OCI-LY3 (cell line): ENCODE data around the gene JAZF1.

Experiments
- H2AFZ ChIP-seq: fragments of 200-600, 300-600 bp; shearing (Covaris generic); 2 replicates; pipeline ENCODE4 v1.6.0; 2014; ENCODE audit warnings: antibody characterized with exemption, low read depth, low read length
- H3K27ac ChIP-seq: fragments of 200-600, 300-600 bp; sonication (generic); 2 replicates; pipeline ENCODE4 v1.5.1; 2014; ENCODE audit warnings: mild to moderate bottlenecking, low read length, moderate library complexity, mixed read lengths
- H3K27me3 ChIP-seq: fragments of 200-600, 300-600 bp; sonication (generic); 2 replicates; pipeline ENCODE4 v1.6.1; 2014; ENCODE audit warnings: low read depth, low read length, mixed read lengths
- H3K36me3 ChIP-seq: fragments of 200-600, 300-600 bp; sonication (generic); replicated peaks from 2 replicates; pipeline ENCODE3; 2014; ENCODE audit warnings: low read depth, low read length, mixed read lengths
- H3K4me1 ChIP-seq: fragments of 300-600, 200-600 bp; sonication (generic); 2 replicates; pipeline ENCODE4 v1.6.1; 2014; ENCODE audit warnings: low read length, mixed read lengths
- H3K4me2 ChIP-seq: fragments of 200-600, 300-600 bp; sonication (generic); 2 replicates; pipeline ENCODE4 v1.6.1; 2014; ENCODE audit warnings: low read length, mixed read lengths
- H3K4me3 ChIP-seq: fragments of 300-600, 200-600 bp; sonication (generic); 2 replicates; pipeline ENCODE4 v1.5.1; 2014; ENCODE audit warnings: antibody characterized with exemption, mild to moderate bottlenecking, low read length, moderate library complexity
- H3K79me2 ChIP-seq: fragments of 300-600, 200-600 bp; shearing (Covaris generic); 2 replicates; pipeline ENCODE4 v1.6.1; 2014; ENCODE audit warnings: mild to moderate bottlenecking, low read length, mixed read lengths
- H3K9ac ChIP-seq: fragments of 300-600, 200-600 bp; shearing (Covaris generic); 2 replicates; pipeline ENCODE4 v1.6.0; 2014; ENCODE audit warnings: mild to moderate bottlenecking, low read length, moderate library complexity
- H3K9me3 ChIP-seq: fragments of 200-600, 300-600 bp; shearing (Covaris generic); 2 replicates; pipeline ENCODE4 v1.6.1; 2014; ENCODE audit warnings: low read length, mixed read lengths; ENCODE audit not compliant: insufficient read depth
- H4K20me1 ChIP-seq: fragments of 200-600, 300-600 bp; sonication (generic); 2 replicates; pipeline ENCODE4 v1.6.1; 2016; ENCODE audit warnings: low read length, mixed read lengths; ENCODE audit not compliant: insufficient read depth
- EZH2phosphoT487 ChIP-seq: fragments of 200-600 bp; shearing (Covaris generic); IDR thresholded peaks from 2 replicates; pipeline ENCODE4 v1.6.1; 2018; ENCODE audit warnings: antibody characterized with exemption, mixed run types, low read depth
- TF ChIP-seq, protein P1 (sequence below): fragments of 200-600, 300-600 bp; sonication (generic); IDR thresholded peaks from 2 replicates; pipeline ENCODE4 v1.5.1; 2014; ENCODE audit warnings: antibody characterized with exemption, low read length, low read depth

JAZF1 gene

DNA sequence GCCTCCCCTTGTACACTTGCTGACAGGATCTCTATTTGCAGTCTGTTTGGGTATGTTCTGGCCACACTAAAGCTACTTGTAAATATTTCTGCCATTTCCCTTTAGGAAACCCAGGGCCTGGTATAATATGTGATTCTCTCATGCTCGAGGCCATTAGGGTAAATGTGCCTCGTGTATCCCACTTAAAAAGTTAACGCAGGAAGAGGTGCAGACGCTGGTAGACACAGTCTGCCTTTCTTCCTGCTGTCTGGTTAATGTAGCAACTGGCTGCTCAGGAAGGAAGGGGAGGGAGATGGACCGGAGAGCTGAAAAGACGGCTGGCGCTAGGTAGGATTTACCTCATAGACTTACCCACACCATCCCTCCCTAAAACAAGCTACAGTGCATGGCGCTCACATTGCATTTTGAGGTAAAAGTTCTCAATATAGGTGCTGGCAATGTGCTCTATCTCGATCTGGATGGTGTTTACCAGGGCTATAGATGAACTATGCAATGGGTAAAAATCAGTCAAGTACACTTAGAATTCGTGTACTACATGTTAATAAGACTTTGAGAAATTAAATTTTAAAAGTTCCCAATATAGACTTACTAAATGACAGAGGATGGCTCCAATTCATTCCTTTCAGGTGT lies 125.9 kb downstream of the JAZF1 start:
- TF ChIP-seq, protein P1, sequence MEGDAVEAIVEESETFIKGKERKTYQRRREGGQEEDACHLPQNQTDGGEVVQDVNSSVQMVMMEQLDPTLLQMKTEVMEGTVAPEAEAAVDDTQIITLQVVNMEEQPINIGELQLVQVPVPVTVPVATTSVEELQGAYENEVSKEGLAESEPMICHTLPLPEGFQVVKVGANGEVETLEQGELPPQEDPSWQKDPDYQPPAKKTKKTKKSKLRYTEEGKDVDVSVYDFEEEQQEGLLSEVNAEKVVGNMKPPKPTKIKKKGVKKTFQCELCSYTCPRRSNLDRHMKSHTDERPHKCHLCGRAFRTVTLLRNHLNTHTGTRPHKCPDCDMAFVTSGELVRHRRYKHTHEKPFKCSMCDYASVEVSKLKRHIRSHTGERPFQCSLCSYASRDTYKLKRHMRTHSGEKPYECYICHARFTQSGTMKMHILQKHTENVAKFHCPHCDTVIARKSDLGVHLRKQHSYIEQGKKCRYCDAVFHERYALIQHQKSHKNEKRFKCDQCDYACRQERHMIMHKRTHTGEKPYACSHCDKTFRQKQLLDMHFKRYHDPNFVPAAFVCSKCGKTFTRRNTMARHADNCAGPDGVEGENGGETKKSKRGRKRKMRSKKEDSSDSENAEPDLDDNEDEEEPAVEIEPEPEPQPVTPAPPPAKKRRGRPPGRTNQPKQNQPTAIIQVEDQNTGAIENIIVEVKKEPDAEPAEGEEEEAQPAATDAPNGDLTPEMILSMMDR: no peak
- TF ChIP-seq EZH2phosphoT487: no peak
- Histone ChIP-seq H3K79me2 (no peaks in the 10 kb centered on the region), H2AFZ (no peak overlapping the region), H3K9ac (no peak overlapping the region), H4K20me1 (peaks cover 6% of the 10 kb centered on the region; the same call in 1 of the 2 replicates), H3K27ac (no peak overlapping the region), H3K4me1 (no peaks in the 10 kb centered on the region), H3K27me3 (no peaks in the 10 kb centered on the region), H3K36me3 (no peaks in the 10 kb centered on the region), H3K4me2 (no peak overlapping the region), H3K4me3 (no peak overlapping the region), H3K9me3 (no peaks in the 10 kb centered on the region; the same call in 1 of the 2 replicates)

DNA sequence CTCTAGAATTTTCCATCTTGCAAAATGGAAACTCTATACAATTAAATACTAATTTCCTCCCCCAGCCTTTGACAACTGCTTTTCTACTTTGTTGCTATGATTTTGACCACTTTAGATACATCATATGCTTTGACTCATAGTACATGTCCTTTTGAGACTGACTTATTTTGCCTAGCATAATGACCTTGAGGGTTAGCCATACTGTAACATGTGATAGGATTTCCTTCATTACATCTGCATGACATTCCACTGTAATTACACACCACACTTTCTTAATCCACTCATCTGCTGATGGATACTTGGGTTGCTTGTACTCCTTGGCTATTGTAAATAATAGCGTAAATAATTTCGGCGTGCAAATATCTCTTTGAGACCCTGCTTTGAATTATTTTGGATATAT lies 127.7 kb downstream of the JAZF1 start:
- Histone ChIP-seq H3K4me1 (no peaks in the 10 kb centered on the region), H3K9me3 (no peaks in the 10 kb centered on the region), H3K9ac (no peak overlapping the region), H3K27me3 (peaks cover 4% of the 10 kb centered on the region; the same call in 1 of the 2 replicates), H4K20me1 (peaks cover 6% of the 10 kb centered on the region; the same call in 1 of the 2 replicates), H3K27ac (no peak overlapping the region), H3K4me2 (no peak overlapping the region), H3K79me2 (no peaks in the 10 kb centered on the region), H3K4me3 (no peak overlapping the region), H2AFZ (no peak overlapping the region), H3K36me3 (no peaks in the 10 kb centered on the region)
- no peak for TF ChIP-seq EZH2phosphoT487
- TF ChIP-seq, protein P1: no peak

DNA sequence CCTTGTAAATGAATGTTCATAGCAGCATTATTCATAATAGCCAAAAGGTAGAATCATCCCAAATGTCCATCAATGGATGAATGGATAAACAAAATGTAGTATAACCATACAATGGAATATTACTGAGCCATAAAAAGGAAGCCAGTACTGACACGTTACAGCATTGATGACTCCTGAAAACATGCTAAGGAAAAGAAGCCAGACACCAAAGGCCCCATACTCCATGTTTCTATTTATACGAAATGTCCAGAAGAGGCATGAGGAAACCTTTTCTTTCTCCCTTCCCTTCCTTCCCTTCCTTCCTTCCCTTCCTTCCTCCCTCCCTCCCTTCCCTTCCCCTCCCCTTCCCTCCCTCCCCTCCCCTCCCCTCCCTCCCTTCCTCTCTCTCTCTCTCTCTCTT lies 131.9 kb downstream of the JAZF1 start:
- Histone ChIP-seq H3K27ac (no peak overlapping the region), H3K4me3 (no peak overlapping the region), H3K36me3 (no peaks in the 10 kb centered on the region), H2AFZ (no peak overlapping the region), H3K4me1 (no peaks in the 10 kb centered on the region), H3K9me3 (no peaks in the 10 kb centered on the region), H3K9ac (no peak overlapping the region), H3K4me2 (no peak overlapping the region), H3K79me2 (no peaks in the 10 kb centered on the region), H3K27me3 (peaks cover 21% of the 10 kb centered on the region), H4K20me1 (peaks cover 19% of the 10 kb centered on the region)
- TF ChIP-seq EZH2phosphoT487: no peak
- TF ChIP-seq, protein P1: no peak

DNA sequence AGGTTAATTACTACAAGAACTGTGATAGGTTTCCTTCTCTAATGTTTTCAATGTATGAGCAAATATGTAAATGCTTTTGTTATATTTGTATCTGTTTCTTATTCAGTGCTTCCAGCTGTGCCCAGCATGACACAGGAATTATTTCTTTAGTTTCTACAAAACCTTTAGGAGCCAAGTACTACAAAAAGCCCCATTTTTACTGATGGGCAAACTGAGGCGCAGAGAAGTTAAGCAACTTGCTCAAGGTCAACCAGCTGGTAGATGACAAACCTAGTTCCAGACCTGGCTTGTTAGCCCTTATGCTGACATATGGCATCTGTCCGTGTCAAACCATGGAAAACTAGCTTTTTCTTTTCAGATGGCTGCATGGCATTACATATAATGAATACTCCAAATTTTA lies 134.6 kb downstream of the JAZF1 start:
- no peak overlapping the region for H3K27ac ChIP-seq

More for the DNA sequence above, 134.6 kb downstream of the JAZF1 start:
- H2AFZ ChIP-seq: no peak overlapping the region
- H3K4me2 ChIP-seq: no peak overlapping the region
- no peaks in the 10 kb centered on the region for H3K9me3 ChIP-seq
- no peak for TF ChIP-seq EZH2phosphoT487
- TF ChIP-seq, protein P1: no peak
- H3K79me2 ChIP-seq: no peaks in the 10 kb centered on the region
- peaks cover 30% of the 10 kb centered on the region for H4K20me1 ChIP-seq
- no peak overlapping the region for H3K9ac ChIP-seq
- no peak overlapping the region for H3K4me3 ChIP-seq
- H3K4me1 ChIP-seq: peaks cover 13% of the 10 kb centered on the region
- no peaks in the 10 kb centered on the region for H3K36me3 ChIP-seq
- peaks cover 42% of the 10 kb centered on the region for H3K27me3 ChIP-seq
